Neural progenitor cell (in vitro differentiated cells): ENCODE measurements around the gene ERVFRD-1. TPM values are rescaled to one million over a fixed set of nuclear protein-coding genes. Genes with fewer than 3 reads are reported as not detected.

Experiments
- DNase-seq: peaks from one replicate; pipeline ENCODE4 v3.0.0-alpha.2; 2016; ENCODE audit warnings: low spot score
- H2AFZ ChIP-seq: fragments of 200-600 bp; sonication (generic); replicated peaks from 2 replicates; pipeline ENCODE4 v1.6.1; 2016; ENCODE audit warnings: antibody characterized with exemption
- H3F3A ChIP-seq: fragments of 200-600 bp; sonication (generic); 2 replicates; pipeline ENCODE4 v1.6.1; 2016; ENCODE audit warnings: antibody characterized with exemption, low read depth
- H3K27ac ChIP-seq: fragments of 200-600 bp; sonication (generic); 2 replicates; pipeline ENCODE4 v1.5.1; 2016; ENCODE audit warnings: mild to moderate bottlenecking
- H3K27me3 ChIP-seq: fragments of 200-600 bp; sonication (generic); 2 replicates; pipeline ENCODE4 v1.6.1; 2016; ENCODE audit warnings: mild to moderate bottlenecking, moderate library complexity
- H3K36me3 ChIP-seq: fragments of 200-600 bp; sonication (generic); 2 replicates; pipeline ENCODE4 v1.5.1; 2016
- H3K4me1 ChIP-seq: fragments of 200-600 bp; sonication (generic); 2 replicates; pipeline ENCODE4 v1.6.1; 2016; ENCODE audit warnings: mixed run types
- H3K4me2 ChIP-seq: fragments of 200-600 bp; sonication (generic); 2 replicates; pipeline ENCODE4 v1.6.1; 2016
- H3K4me3 ChIP-seq: fragments of 200-600 bp; sonication (generic); 2 replicates; pipeline ENCODE4 v1.5.1; 2016
- H3K79me2 ChIP-seq: fragments of 200-600 bp; sonication (generic); 2 replicates; pipeline ENCODE4 v1.6.1; 2016; ENCODE audit warnings: low read depth
- H3K9ac ChIP-seq: fragments of 200-600 bp; sonication (generic); 2 replicates; pipeline ENCODE4 v1.6.1; 2016
- H3K9me3 ChIP-seq: fragments of 200-600 bp; sonication (generic); 2 replicates; pipeline ENCODE4 v1.5.1; 2016; ENCODE audit warnings: low read depth
- H4K20me1 ChIP-seq: fragments of 200-600 bp; sonication (generic); 2 replicates; pipeline ENCODE4 v1.6.1; 2016; ENCODE audit warnings: low read depth
- H3K27ac Mint-ChIP-seq: 3 replicates; pipeline ENCODE4 v1.8.0; 2021; ENCODE audit warnings: mixed read lengths
- H3K27me3 Mint-ChIP-seq: 2 replicates; pipeline ENCODE4 v1.8.0; 2022; ENCODE audit warnings: low read depth, mild to moderate bottlenecking, inconsistent platforms, moderate library complexity, mixed read lengths; ENCODE audit not compliant: insufficient read depth
- H3K36me3 Mint-ChIP-seq: 3 replicates; pipeline ENCODE4 v1.8.0; 2021; ENCODE audit warnings: mixed read lengths
- H3K4me1 Mint-ChIP-seq: 3 replicates; pipeline ENCODE4 v1.8.0; 2021; ENCODE audit warnings: mixed read lengths
- H3K4me3 Mint-ChIP-seq: 3 replicates; pipeline ENCODE4 v1.8.0; 2021; ENCODE audit warnings: mild to moderate bottlenecking, moderate library complexity, mixed read lengths
- H3K9me3 Mint-ChIP-seq: 3 replicates; pipeline ENCODE4 v1.8.0; 2020; ENCODE audit warnings: mixed read lengths
- EZH2 ChIP-seq: fragments of 200-600 bp; sonication (generic); IDR thresholded peaks from 2 replicates; pipeline ENCODE4 v1.6.1; 2017; ENCODE audit warnings: antibody characterized with exemption, mild to moderate bottlenecking, moderate library complexity
- EZH2phosphoT487 ChIP-seq: fragments of 200-600 bp; sonication (generic); IDR thresholded peaks from 2 replicates; pipeline ENCODE4 v1.6.1; 2017; ENCODE audit warnings: antibody characterized with exemption
- total RNA-seq: library from RNA; depleted of rRNA; stranded (reverse); fragments of >200 nt; gene quantifications from 2 replicates; pipeline ENCODE4 v1.2.3, GENCODE V29; 2015; ENCODE audit warnings: low replicate concordance
- TF ChIP-seq, protein P1 (sequence below): fragments of 200-600 bp; sonication (generic); IDR thresholded peaks from 2 replicates; pipeline ENCODE4 v1.5.1; 2017; ENCODE audit warnings: antibody characterized with exemption, mild to moderate bottlenecking

Gene ERVFRD-1
- total RNA-seq, 1 donor from 2014 or later = not detected

DNA sequence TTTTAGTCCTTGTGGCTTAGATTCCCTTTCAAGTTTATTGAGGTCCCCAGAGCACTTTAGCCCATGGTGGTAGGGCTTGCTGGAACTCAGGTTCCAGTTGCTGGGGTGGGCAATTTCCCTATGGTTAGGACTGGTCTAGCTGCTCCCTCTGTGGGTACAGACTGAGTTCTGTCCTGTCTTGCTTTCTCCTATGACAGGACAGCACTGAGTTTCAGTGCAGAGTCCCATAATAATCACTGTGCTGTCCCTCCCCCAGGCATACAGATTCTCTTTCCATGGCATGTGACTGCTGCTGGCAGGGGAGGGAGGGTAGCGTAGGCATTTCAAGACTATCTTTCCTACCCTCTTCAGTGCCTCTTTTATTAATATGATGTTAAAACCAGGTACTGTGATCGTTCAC, 17.1 kb upstream of the ERVFRD-1 start:
- Histone ChIP-seq H3K9ac (no peak overlapping the region), H3K4me1 (no peaks in the 10 kb centered on the region), H3K4me2 (no peak overlapping the region), H3K27ac (no peak overlapping the region), H3K79me2 (peaks cover 19% of the 10 kb centered on the region), H3K36me3 (no peaks in the 10 kb centered on the region), H3K4me3 (no peak overlapping the region), H3K27me3 (no peaks in the 10 kb centered on the region), H2AFZ (no peak overlapping the region), H3F3A (no peaks in the 10 kb centered on the region), H3K9me3 (no peaks in the 10 kb centered on the region), H4K20me1 (no peaks in the 10 kb centered on the region)
- Mint-ChIP-seq H3K27ac (no peak overlapping the region), H3K4me1 (no peaks in the 10 kb centered on the region), H3K4me3 (no peak overlapping the region), H3K36me3 (peaks cover 25% of the 10 kb centered on the region), H3K27me3 (peaks cover 4% of the 10 kb centered on the region), H3K9me3 (peaks cover 16% of the 10 kb centered on the region)
- DNase-seq = no peak
- TF ChIP-seq, protein P1, sequence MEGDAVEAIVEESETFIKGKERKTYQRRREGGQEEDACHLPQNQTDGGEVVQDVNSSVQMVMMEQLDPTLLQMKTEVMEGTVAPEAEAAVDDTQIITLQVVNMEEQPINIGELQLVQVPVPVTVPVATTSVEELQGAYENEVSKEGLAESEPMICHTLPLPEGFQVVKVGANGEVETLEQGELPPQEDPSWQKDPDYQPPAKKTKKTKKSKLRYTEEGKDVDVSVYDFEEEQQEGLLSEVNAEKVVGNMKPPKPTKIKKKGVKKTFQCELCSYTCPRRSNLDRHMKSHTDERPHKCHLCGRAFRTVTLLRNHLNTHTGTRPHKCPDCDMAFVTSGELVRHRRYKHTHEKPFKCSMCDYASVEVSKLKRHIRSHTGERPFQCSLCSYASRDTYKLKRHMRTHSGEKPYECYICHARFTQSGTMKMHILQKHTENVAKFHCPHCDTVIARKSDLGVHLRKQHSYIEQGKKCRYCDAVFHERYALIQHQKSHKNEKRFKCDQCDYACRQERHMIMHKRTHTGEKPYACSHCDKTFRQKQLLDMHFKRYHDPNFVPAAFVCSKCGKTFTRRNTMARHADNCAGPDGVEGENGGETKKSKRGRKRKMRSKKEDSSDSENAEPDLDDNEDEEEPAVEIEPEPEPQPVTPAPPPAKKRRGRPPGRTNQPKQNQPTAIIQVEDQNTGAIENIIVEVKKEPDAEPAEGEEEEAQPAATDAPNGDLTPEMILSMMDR = no peak
- TF ChIP-seq EZH2 (no peak), EZH2phosphoT487 (no peak)

DNA sequence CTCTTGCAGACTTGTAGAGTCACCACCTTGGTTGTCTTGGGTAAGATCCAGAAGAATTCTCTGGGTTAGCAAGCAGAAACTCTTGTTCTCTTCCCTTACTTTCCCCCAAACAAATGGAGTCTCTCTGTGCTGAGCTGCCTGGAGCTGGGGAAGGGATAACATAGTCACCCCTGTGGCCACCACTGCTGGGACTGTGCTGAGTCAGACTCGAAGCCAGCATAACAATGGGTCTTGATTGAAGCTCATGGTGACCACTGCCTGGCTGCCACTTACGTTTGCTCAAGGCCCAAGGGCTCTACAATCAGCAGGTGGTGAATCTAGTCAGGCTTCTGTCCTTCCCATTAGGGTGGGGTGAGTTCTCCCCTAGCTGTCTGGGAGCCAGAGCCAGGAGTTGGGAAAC, 15.4 kb upstream of the ERVFRD-1 start:
- Histone ChIP-seq H3K9ac (no peak overlapping the region), H3K27me3 (no peaks in the 10 kb centered on the region), H3K4me2 (no peak overlapping the region), H4K20me1 (no peaks in the 10 kb centered on the region), H3K4me3 (no peak overlapping the region), H3K9me3 (no peaks in the 10 kb centered on the region), H3K27ac (no peak overlapping the region), H3F3A (no peaks in the 10 kb centered on the region), H3K79me2 (peaks cover 30% of the 10 kb centered on the region), H3K36me3 (no peaks in the 10 kb centered on the region), H2AFZ (no peak overlapping the region), H3K4me1 (peaks cover 6% of the 10 kb centered on the region)
- Mint-ChIP-seq H3K27ac (no peak overlapping the region), H3K4me1 (peaks cover 2% of the 10 kb centered on the region), H3K27me3 (peaks cover 4% of the 10 kb centered on the region), H3K9me3 (peaks cover 16% of the 10 kb centered on the region), H3K4me3 (no peak overlapping the region), H3K36me3 (peaks cover 25% of the 10 kb centered on the region)
- no peak for DNase-seq
- TF ChIP-seq EZH2 = no peak
- no peak for TF ChIP-seq EZH2phosphoT487
- TF ChIP-seq, protein P1 = no peak

DNA sequence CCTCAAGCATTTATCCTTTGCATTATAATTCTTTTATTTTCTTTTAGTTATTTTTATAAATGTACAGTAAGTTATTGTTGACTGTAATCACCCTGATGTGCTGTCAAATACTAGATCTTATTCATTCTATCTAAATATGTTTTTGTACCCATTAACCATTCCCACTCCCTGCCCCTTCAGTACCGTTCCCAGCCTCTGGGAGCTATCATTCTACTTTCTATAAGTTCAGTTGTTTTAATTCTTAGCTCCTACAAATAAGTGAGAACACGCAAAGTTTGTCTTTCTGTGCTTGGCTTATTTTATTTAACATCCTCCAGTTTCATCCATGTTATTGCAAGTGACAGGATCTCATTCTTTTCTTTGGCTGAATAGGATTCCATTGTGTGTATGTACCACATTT, 12.5 kb upstream of the ERVFRD-1 start:
- H3K36me3 ChIP-seq = no peaks in the 10 kb centered on the region
- H3K4me1 ChIP-seq = peaks cover 10% of the 10 kb centered on the region
- Mint-ChIP-seq H3K27ac (no peak overlapping the region), H3K9me3 (peaks cover 18% of the 10 kb centered on the region), H3K4me1 (peaks cover 4% of the 10 kb centered on the region), H3K27me3 (peaks cover 4% of the 10 kb centered on the region), H3K36me3 (peaks cover 23% of the 10 kb centered on the region), H3K4me3 (no peak overlapping the region)
- no peaks in the 10 kb centered on the region for H3F3A ChIP-seq
- H3K79me2 ChIP-seq = peaks cover 29% of the 10 kb centered on the region
- H4K20me1 ChIP-seq = no peaks in the 10 kb centered on the region
- no peaks in the 10 kb centered on the region for H3K9me3 ChIP-seq
- H3K4me2 ChIP-seq = no peak overlapping the region
- no peak overlapping the region for H3K4me3 ChIP-seq
- no peak overlapping the region for H3K9ac ChIP-seq
- no peaks in the 10 kb centered on the region for H3K27me3 ChIP-seq
- H3K27ac ChIP-seq = no peak overlapping the region
- DNase-seq = no peak
- no peak for TF ChIP-seq EZH2phosphoT487
- TF ChIP-seq, protein P1 = peak; percentile 18
- H2AFZ ChIP-seq = no peak overlapping the region
